Measurements from ENCODE around the gene ZBTB7C. TPM values are rescaled to one million over a fixed set of nuclear protein-coding genes. Genes with fewer than 3 reads are reported as not detected.

The ZBTB7C gene
- total and polyA plus RNA-seq, 2 of the 4 experiments (the other 2 are of a cell fraction) = not detected

- H2BK5ac ChIP-seq (ENCODE audit: low read depth, low read length, poor library complexity, severe bottlenecking) = no peak overlapping the region
- H2BK120ac ChIP-seq (ENCODE audit: low read depth, low read length) = no peak overlapping the region
- H4K91ac ChIP-seq (ENCODE audit: insufficient read depth, low read depth, low read length) = no peak overlapping the region
- H3K9me3 ChIP-seq (ENCODE audit: control insufficient read depth, insufficient read depth, low read length) = no peaks in the 10 kb centered on the region
- no peak overlapping the region for H3K9ac ChIP-seq (ENCODE audit: low read depth, low read length)
- H3K4ac ChIP-seq (ENCODE audit: low read depth, low read length) = no peak overlapping the region
- POLR2A ChIA-PET (ENCODE audit: unreplicated experiment) = no interaction called here
- no peak overlapping the region for H3K14ac ChIP-seq (replicated peaks; ENCODE audit: low read depth, low read length)
- no peak overlapping the region for H3K4me3 ChIP-seq (ENCODE audit: insufficient read depth, low read depth, low read length)
- CTCF ChIA-PET = no interaction called here
- no peak overlapping the region for H3K18ac ChIP-seq (ENCODE audit: low read depth, low read length)
- no CpG with 5 or more reads among the region's 2 CpGs for WGBS, 2 experiments (ENCODE audit: extremely low coverage in 2 of 2, insufficient read length in 1 of 2)
- intact Hi-C loops (cut with micrococcal nuclease) (loop anchor here (10.0 kb wide), 1 partner anchor 57 kb away; no protein-coding TSS in a partner anchor), in situ Hi-C loops (cut with MboI; ENCODE audit: low sequenced_read_pairs) (no loop called here), dilution Hi-C loops (cut with HindIII; ENCODE audit: low sequenced_read_pairs, unreplicated experiment) (no loop called here)
- no peak overlapping the region for H3K23ac ChIP-seq (ENCODE audit: low read depth, low read length)
- no peaks in the 10 kb centered on the region for H3K36me3 ChIP-seq (ENCODE audit: control insufficient read depth, insufficient read depth, low read length)
- H3K4me2 ChIP-seq (ENCODE audit: low read depth, low read length) = no peak overlapping the region
- DNase-seq (peak; percentile 16), ATAC-seq (ENCODE audit: low read depth) (no peak)
- no TSS peak for BruUV-seq (replicated peaks)
- H3K4me1 ChIP-seq (ENCODE audit: control insufficient read depth, insufficient read depth, low read length) = no peaks in the 10 kb centered on the region
- no peaks in the 10 kb centered on the region for H4K20me1 ChIP-seq (ENCODE audit: insufficient read depth, low read length)
- H4K5ac ChIP-seq (ENCODE audit: low read depth, low read length) = no peak overlapping the region
- no peaks in the 10 kb centered on the region for H3K79me1 ChIP-seq (ENCODE audit: low read depth in 1 of 2, low read length in 2 of 2)
- no peaks in the 10 kb centered on the region for H3K9me1 ChIP-seq (ENCODE audit: insufficient read depth, low read length)
- no peak overlapping the region for H2AK9ac ChIP-seq (replicated peaks; ENCODE audit: low read depth, low read length, poor library complexity)
- H2BK20ac ChIP-seq (ENCODE audit: low read depth, low read length) = no peak overlapping the region
- H3K27ac ChIP-seq (ENCODE audit: insufficient read depth, low read length) = no peak overlapping the region
- H2AFZ ChIP-seq (replicated peaks; ENCODE audit: low read length, poor library complexity) = no peak overlapping the region
- no peak overlapping the region for H2AK5ac ChIP-seq (ENCODE audit: low read depth, low read length)
- H4K8ac ChIP-seq (ENCODE audit: low read depth in 2 of 2, low read length in 2 of 2) = no peak overlapping the region
- no peak overlapping the region for H2BK15ac ChIP-seq (ENCODE audit: low read depth, low read length)
- H3K27me3 ChIP-seq (ENCODE audit: control insufficient read depth, insufficient read depth, low read length) = peaks cover 20% of the 10 kb centered on the region
- H3K56ac ChIP-seq (ENCODE audit: extremely low read depth, insufficient read depth, low read length) = no peak overlapping the region
- TF ChIP-seq, protein P1, sequence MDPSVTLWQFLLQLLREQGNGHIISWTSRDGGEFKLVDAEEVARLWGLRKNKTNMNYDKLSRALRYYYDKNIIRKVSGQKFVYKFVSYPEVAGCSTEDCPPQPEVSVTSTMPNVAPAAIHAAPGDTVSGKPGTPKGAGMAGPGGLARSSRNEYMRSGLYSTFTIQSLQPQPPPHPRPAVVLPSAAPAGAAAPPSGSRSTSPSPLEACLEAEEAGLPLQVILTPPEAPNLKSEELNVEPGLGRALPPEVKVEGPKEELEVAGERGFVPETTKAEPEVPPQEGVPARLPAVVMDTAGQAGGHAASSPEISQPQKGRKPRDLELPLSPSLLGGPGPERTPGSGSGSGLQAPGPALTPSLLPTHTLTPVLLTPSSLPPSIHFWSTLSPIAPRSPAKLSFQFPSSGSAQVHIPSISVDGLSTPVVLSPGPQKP (IDR thresholded peaks at IDR 0.05; ENCODE audit: borderline replicate concordance, low read depth, low read length) = no peak
- TF ChIP-seq CEBPB (IDR thresholded peaks at IDR 0.05; ENCODE audit: low read depth, low read length) = peak; percentile 63
Measured at GRCh38 chr18:48017635-48018034, 391.5 kb downstream of the ZBTB7C start.
